ENCODE results near the gene EGLN3.

The EGLN3 gene

GRCh38 chr14:33909380-33910084 lies 41.3 kb downstream of the EGLN3 start:
- DNase-seq = no peak

GRCh38 chr14:33908540-33909223 lies 42.2 kb downstream of the EGLN3 start:
- DNase-seq = no peak

- DNase-seq = no peak
These were observed 43.9 kb downstream of the EGLN3 start for GRCh38 chr14:33906968-33907367.

- DNase-seq = no peak
These were observed 46.3 kb downstream of the EGLN3 start for GRCh38 chr14:33904609-33905008.

- no peak for DNase-seq
These were observed 47.5 kb downstream of the EGLN3 start for GRCh38 chr14:33903369-33903768.

- DNase-seq = no peak
These were observed 48.5 kb downstream of the EGLN3 start for GRCh38 chr14:33902363-33902762.

GRCh38 chr14:33901426-33902155 lies 49.3 kb downstream of the EGLN3 start:
- no peak for DNase-seq

GRCh38 chr14:33900706-33901105 lies 50.2 kb downstream of the EGLN3 start:
- no peak for DNase-seq

- no peak for DNase-seq
These were observed 51.0 kb downstream of the EGLN3 start for GRCh38 chr14:33899723-33900341.

- DNase-seq = no peak
These were observed 52.9 kb downstream of the EGLN3 start for GRCh38 chr14:33897878-33898535.

GRCh38 chr14:33897382-33897781 lies 53.5 kb downstream of the EGLN3 start:
- DNase-seq = no peak

GRCh38 chr14:33894339-33894738 lies 56.5 kb downstream of the EGLN3 start:
- no peak for DNase-seq

GRCh38 chr14:33891700-33892099 lies 59.2 kb downstream of the EGLN3 start:
- DNase-seq = no peak

GRCh38 chr14:33884916-33885315 lies 66.0 kb downstream of the EGLN3 start:
- no peak for DNase-seq

GRCh38 chr14:33880330-33880729 lies 70.5 kb downstream of the EGLN3 start:
- DNase-seq = no peak

- no peak for DNase-seq
These were observed 71.1 kb downstream of the EGLN3 start for GRCh38 chr14:33879684-33880286.

- no peak for DNase-seq
These were observed 74.6 kb downstream of the EGLN3 start for GRCh38 chr14:33876274-33876673.
